Gastrocnemius medialis (tissue), 4 donors: ENCODE measurements around the gene PICALM. TPM values are rescaled to one million over a fixed set of nuclear protein-coding genes. Genes with fewer than 3 reads are reported as not detected.
A peak's percentile ranks its signal among the peaks of the same experiment; 100 is the strongest.

Experiments used
- ATAC-seq, 2 donors: fragments of 150-250 bp; one replicate each; pipeline ENCODE4 v1.9.1; 2016
- DNase-seq, 2 donors: peaks; one replicate each; pipeline ENCODE4 v3.0.0-alpha.2; 2019
- H3K27ac ChIP-seq, 4 donors: fragments of 200-600 bp; sonication (generic); 1 replicate in 1 of 4; 2 replicates in 3 of 4; pipeline ENCODE4 v1.5.1; 2016 to 2018; ENCODE audit warnings: mild to moderate bottlenecking in 2 of 4, moderate library complexity in 1 of 4
- H3K27me3 ChIP-seq, 3 donors: fragments of 200-600 bp; sonication (generic) in 2 of 3; 1 replicate in 1 of 3; 2 replicates in 2 of 3; pipeline versions ENCODE4 v1.5.1 to v1.6.0; 2016 to 2019; ENCODE audit warnings: mild to moderate bottlenecking in 1 of 3, moderate library complexity in 1 of 3
- H3K36me3 ChIP-seq, 2 donors: fragments of 200-600 bp; sonication (generic) in 1 of 2; one replicate each; pipeline ENCODE4 v1.5.1; 2017 to 2018
- H3K4me1 ChIP-seq, 2 donors: fragments of 200-600 bp; sonication (generic) in 1 of 2; one replicate each; pipeline ENCODE4 v1.5.1; 2016 to 2017; ENCODE audit warnings: mild to moderate bottlenecking in 2 of 2
- H3K4me3 ChIP-seq, 4 donors: fragments of 200-600 bp; sonication (generic) in 3 of 4; 1 replicate in 1 of 4; 2 replicates in 3 of 4; pipeline ENCODE4 v1.5.1; 2016 to 2019; ENCODE audit warnings: mild to moderate bottlenecking in 2 of 4
- H3K9me3 ChIP-seq, 3 donors: fragments of 200-600 bp; sonication (generic) in 2 of 3; 1 replicate in 1 of 3; 2 replicates in 2 of 3; pipeline ENCODE4 v1.5.1; 2016 to 2019
- CTCF ChIP-seq, 5 experiments: fragments of 450-650 bp in 3 of 5; fragments of 200-600 bp in 2 of 5; sonication (generic) in 2 of 5; IDR thresholded peaks in 4 of 5; conservative IDR thresholded peaks in 1 of 5; 1 replicate in 4 of 5; 2 replicates in 1 of 5; pipeline ENCODE4 v1.5.1; 2016 to 2019; ENCODE audit warnings: antibody characterized with exemption in 5 of 5, mild to moderate bottlenecking in 3 of 5, moderate library complexity in 3 of 5
- POLR2A ChIP-seq, 2 donors: fragments of 450-650 bp; IDR thresholded peaks; one replicate each; pipeline ENCODE4 v1.6.1; 2017; ENCODE audit warnings: antibody characterized with exemption in 2 of 2, mild to moderate bottlenecking in 2 of 2, moderate library complexity in 2 of 2
- in situ Hi-C, 4 donors: fragments of 200-750 bp; cut with MboI; loops; one replicate each; pipeline versions ENCODE4 v1.15.0 to v1.8.0; 2017; ENCODE audit warnings: low sequenced_read_pairs in 4 of 4
- intact Hi-C: fragments of 100-400 bp; cut with DNase I; formaldehyde crosslinking; loops from one replicate; pipeline ENCODE4 v1.15.1; 2023; ENCODE audit warnings: low total_unique reads
- total RNA-seq, 4 donors: library from RNA; depleted of rRNA; stranded (reverse); fragments of >200 nt; gene quantifications; one replicate each; pipeline versions ENCODE4 v1.1.0 to v1.2.3, GENCODE V29; 2016

PICALM gene
- total RNA-seq, 4 donors from 2014 or later: 82.3 to 125 (median 107) TPM

GRCh38 chr11:86069408-86070101, 671 bp upstream of the PICALM start:
- Histone ChIP-seq H3K36me3 (no peaks in the 10 kb centered on the region), H3K27ac (peak overlapping the region; percentile 97 to 100 (median 98)), H3K4me1 (peaks cover 30 to 31% of the 10 kb centered on the region in 2 donors), H3K9me3 (no peaks in the 10 kb centered on the region), H3K4me3 (peak overlapping the region; percentile 59 to 100 (median 84)), H3K27me3 (no peaks in the 10 kb centered on the region)
- ATAC-seq (peak; percentile 72 to 73), DNase-seq (peak; percentile 21 to 38)
- intact Hi-C loops (loop anchor here (1.0 to 5.0 kb wide), 4 partner anchors 28 to 233 kb away; partner anchors contain the start of genes EED and HIKESHI), in situ Hi-C loops (loop anchor here in 2 of 4 donors (10.0 to 25.0 kb wide), 2 partner anchors 105 to 432 kb away; partner anchors contain the start of genes DLG2 (in 1 of the 2), TMEM126A (in 1 of the 2) and TMEM126B (in 1 of the 2))
- TF ChIP-seq CTCF (IDR thresholded peaks at IDR 0.05 in 4 of 5, conservative IDR thresholded peaks at IDR 0.05 in 1 of 5) (no peak), POLR2A (IDR thresholded peaks at IDR 0.05) (no peak)

GRCh38 chr11:86068138-86068871, 579 bp downstream of the PICALM start:
- H3K27me3 ChIP-seq: no peaks in the 10 kb centered on the region
- H3K27ac ChIP-seq: peak overlapping the region; percentile 97 to 100 (median 98)
- peak overlapping the region; percentile 80 to 100 (median 90) for H3K4me3 ChIP-seq
- no peaks in the 10 kb centered on the region for H3K9me3 ChIP-seq
- H3K4me1 ChIP-seq: peaks cover 39 to 41% of the 10 kb centered on the region in 2 donors
- DNase-seq (peak; percentile 36 to 47), ATAC-seq (peak; percentile 38 to 45)
- no peaks in the 10 kb centered on the region for H3K36me3 ChIP-seq
- intact Hi-C loops (loop anchor here (5.0 kb wide), 2 partner anchors 174 to 234 kb away; partner anchors contain the start of genes EED and HIKESHI), in situ Hi-C loops (loop anchor here in 1 of 4 donors (25.0 kb wide), 1 partner anchor 431 kb away; the partner anchor contains the start of genes DLG2, TMEM126A and TMEM126B)
- TF ChIP-seq POLR2A (IDR thresholded peaks at IDR 0.05): peak in 1 of 2 donors; percentile 25
- no peak for TF ChIP-seq CTCF (IDR thresholded peaks at IDR 0.05 in 4 of 5, conservative IDR thresholded peaks at IDR 0.05 in 1 of 5)

GRCh38 chr11:86067851-86068137, 1.1 kb downstream of the PICALM start:
- intact Hi-C loops (loop anchor here (2.0 to 5.0 kb wide), 3 partner anchors 175 to 439 kb away; partner anchors contain the start of genes EED, HIKESHI and TMEM126B), in situ Hi-C loops (loop anchor here in 1 of 4 donors (25.0 kb wide), 1 partner anchor 430 kb away; the partner anchor contains the start of genes DLG2, TMEM126A and TMEM126B)
- Histone ChIP-seq H3K27me3 (no peaks in the 10 kb centered on the region), H3K9me3 (no peaks in the 10 kb centered on the region), H3K27ac (peak overlapping the region; percentile 97 to 100 (median 98)), H3K36me3 (no peaks in the 10 kb centered on the region), H3K4me1 (peaks cover 41 to 44% of the 10 kb centered on the region in 2 donors), H3K4me3 (peak overlapping the region; percentile 80 to 100 (median 90))
- no peak for ATAC-seq
- no peak for DNase-seq
- TF ChIP-seq CTCF (IDR thresholded peaks at IDR 0.05 in 4 of 5, conservative IDR thresholded peaks at IDR 0.05 in 1 of 5) (no peak), POLR2A (IDR thresholded peaks at IDR 0.05) (no peak)

GRCh38 chr11:86067009-86067850, 1.7 kb downstream of the PICALM start:
- DNase-seq: no peak
- H3K4me3 ChIP-seq: peak overlapping the region; percentile 80 to 100 (median 90)
- no peak for ATAC-seq
- H3K27me3 ChIP-seq: no peaks in the 10 kb centered on the region
- intact Hi-C loops (loop anchor here (2.0 to 5.0 kb wide), 3 partner anchors 175 to 438 kb away; partner anchors contain the start of genes EED, HIKESHI and TMEM126B), in situ Hi-C loops (loop anchor here in 1 of 4 donors (25.0 kb wide), 1 partner anchor 430 kb away; the partner anchor contains the start of genes DLG2, TMEM126A and TMEM126B)
- H3K27ac ChIP-seq: peak overlapping the region; percentile 97 to 100 (median 98)
- H3K4me1 ChIP-seq: peaks cover 44 to 45% of the 10 kb centered on the region in 2 donors
- no peak for TF ChIP-seq POLR2A (IDR thresholded peaks at IDR 0.05)
- no peak for TF ChIP-seq CTCF (IDR thresholded peaks at IDR 0.05 in 4 of 5, conservative IDR thresholded peaks at IDR 0.05 in 1 of 5)
- no peaks in the 10 kb centered on the region for H3K36me3 ChIP-seq
- H3K9me3 ChIP-seq: no peaks in the 10 kb centered on the region
